A549 (cell line): Measurements from ENCODE around the gene METTL9. TPM values are rescaled to one million over a fixed set of nuclear protein-coding genes. Genes with fewer than 3 reads are reported as not detected.

Experiments
- ATAC-seq, 2 experiments: fragments of 200-7000 bp in 1 of 2; fragments of >200 bp in 1 of 2; cut with Nextera tagmentation in 1 of 2; cut with Tn5 transposase in 1 of 2; 3 replicates each; pipeline versions ENCODE4 v1.8.0 to v1.9.1; 2018 to 2020; ENCODE audit warnings: mild to moderate bottlenecking in 1 of 2, moderate library complexity in 1 of 2
- CTCF ChIA-PET: fragments of 300-600 bp; sonication (Branson Sonifier 250); formaldehyde crosslinking; extraction: SDS; loops from one replicate; lab custom pipeline; 2021; ENCODE audit warnings: antibody characterized with exemption, inconsistent platforms; lab: Yijun Ruan, JAX
- POLR2A ChIA-PET: fragments of 350-600 bp; formaldehyde crosslinking; extraction: SDS; loops from one replicate; lab custom pipeline; 2021; ENCODE audit warnings: antibody characterized with exemption, inconsistent platforms; lab: Yijun Ruan, JAX
- DNase-seq, 2 experiments: peaks; one replicate each; pipeline versions ENCODE4 v3.0.0 to v3.0.0-alpha.2; 2011 to 2016; ENCODE audit warnings: low read depth in 1 of 2, low spot score in 1 of 2
- FAIRE-seq: peaks from 2 replicates; lab custom pipeline; 2011; peaks lifted over from hg19 to GRCh38; lab: Jason Lieb, UNC
- H3K27ac ChIP-seq, 2 experiments: fragments of >200 bp; sonication (Bioruptor Twin); formaldehyde crosslinking; 3 replicates each; pipeline ENCODE4 v1.5.1; 2016 to 2017
- H3K4me1 ChIP-seq: fragments of >200 bp; sonication (Bioruptor Twin); formaldehyde crosslinking; 3 replicates; pipeline ENCODE4 v1.6.1; 2016
- H3K4me2 ChIP-seq: fragments of >200 bp; sonication (Bioruptor Twin); formaldehyde crosslinking; 3 replicates; pipeline ENCODE4 v1.6.1; 2016
- H3K4me3 ChIP-seq: fragments of >200 bp; sonication (Bioruptor Twin); formaldehyde crosslinking; 3 replicates; pipeline ENCODE4 v1.5.1; 2016
- H3K9me3 ChIP-seq: fragments of >200 bp; sonication (Bioruptor Twin); formaldehyde crosslinking; 3 replicates; pipeline ENCODE4 v1.6.1; 2016
- CHD2 ChIP-seq: fragments of 150-350 bp; IDR thresholded peaks from 2 replicates; pipeline ENCODE4 v1.6.1; 2014; ENCODE audit warnings: low read length; ENCODE audit not compliant: partially characterized antibody
- CHD4 ChIP-seq: fragments of 200-600 bp; sonication (generic); IDR thresholded peaks from 2 replicates; pipeline ENCODE4 v1.6.1; 2016; ENCODE audit warnings: antibody characterized with exemption, mild to moderate bottlenecking, borderline replicate concordance
- FOSB ChIP-seq: fragments of 250-450 bp; sonication (Bioruptor Pico); IDR thresholded peaks from 2 replicates; pipeline ENCODE4 v1.5.0; 2020; ENCODE audit warnings: mild to moderate bottlenecking, moderate library complexity
- FOSL2 ChIP-seq, 2 experiments: fragments of 450-650 bp in 1 of 2; fragments of >200 bp in 1 of 2; sonication (Bioruptor Twin) in 1 of 2; formaldehyde crosslinking; IDR thresholded peaks; 2 replicates each; pipeline versions ENCODE4 v1.5.0 to v1.6.1; 2016 to 2020; ENCODE audit warnings: mild to moderate bottlenecking in 1 of 2, moderate library complexity in 1 of 2
- GATA3 ChIP-seq: IDR thresholded peaks from 2 replicates; pipeline ENCODE4 v1.6.1; 2012; ENCODE audit warnings: borderline replicate concordance
- HOXA7 ChIP-seq: fragments of 250-450 bp; sonication (Bioruptor Pico); IDR thresholded peaks from 2 replicates; pipeline ENCODE4 v1.5.0; 2020; ENCODE audit warnings: mild to moderate bottlenecking, moderate library complexity
- HOXB5 ChIP-seq: fragments of 250-450 bp; sonication (Bioruptor Pico); IDR thresholded peaks from 2 replicates; pipeline ENCODE4 v1.5.0; 2020; ENCODE audit warnings: mild to moderate bottlenecking, moderate library complexity
- MAFK ChIP-seq: fragments of 450-650 bp; IDR thresholded peaks from 2 replicates; pipeline ENCODE4 v1.6.1; 2014; ENCODE audit not compliant: partially characterized antibody
- MYC ChIP-seq: IDR thresholded peaks from 2 replicates; pipeline ENCODE4 v1.6.1; 2012; ENCODE audit warnings: mild to moderate bottlenecking, inconsistent platforms, low read length, improper control_type of control experiment, borderline replicate concordance
- NR3C1 ChIP-seq: fragments of >200 bp; sonication (Bioruptor Twin); formaldehyde crosslinking; IDR thresholded peaks from 3 replicates; pipeline ENCODE4 v1.6.1; 2017
- RARB ChIP-seq: fragments of 250-450 bp; sonication (Bioruptor Pico); IDR thresholded peaks from 2 replicates; pipeline ENCODE4 v1.8.0; 2021; ENCODE audit warnings: mild to moderate bottlenecking, moderate library complexity
- RNF2 ChIP-seq: fragments of 200-600 bp; sonication (generic); IDR thresholded peaks from 2 replicates; pipeline ENCODE4 v1.6.1; 2016; ENCODE audit warnings: low read depth, mild to moderate bottlenecking, antibody characterized with exemption, moderate library complexity, borderline replicate concordance
- SREBF2 ChIP-seq: fragments of 450-650 bp; IDR thresholded peaks from 2 replicates; pipeline ENCODE4 v1.6.1; 2014; ENCODE audit warnings: mild to moderate bottlenecking, moderate library complexity
- TFCP2L1 ChIP-seq: fragments of 250-450 bp; sonication (Bioruptor Pico); IDR thresholded peaks from 2 replicates; pipeline ENCODE4 v1.5.0; 2021; ENCODE audit warnings: mild to moderate bottlenecking
- ZFP36 ChIP-seq: fragments of 450-650 bp; IDR thresholded peaks from 2 replicates; pipeline ENCODE4 v1.6.1; 2014; ENCODE audit warnings: borderline replicate concordance; ENCODE audit not compliant: partially characterized antibody
- ZNF302 ChIP-seq: fragments of 250-450 bp; sonication (Bioruptor Pico); IDR thresholded peaks from 2 replicates; pipeline ENCODE4 v1.9.0; 2021; ENCODE audit warnings: inconsistent platforms, mild to moderate bottlenecking, moderate library complexity
- ZSCAN20 ChIP-seq: fragments of 250-450 bp; sonication (Bioruptor Pico); IDR thresholded peaks from 2 replicates; pipeline ENCODE4 v1.8.0; 2022; ENCODE audit warnings: mild to moderate bottlenecking, moderate library complexity
- WGBS: methylation state at CpG from one replicate; pipeline ENCODE4 v1.1.6; 2017; ENCODE audit errors: missing lambda C conversion rate; 5-methylcytosine and 5-hydroxymethylcytosine counted together
- polyA plus RNA-seq, 4 experiments: library from polyadenylated mRNA; depleted of rRNA in 3 of 4; stranded (reverse); fragments of >200 nt; fragmentation: RNase III in 1 of 4; extraction: RNeasy Plus Mini Kit Qiagen cat#74134 plus additional on column Dnase treatment in 1 of 4; gene quantifications; 2 replicates in 3 of 4; 3 replicates in 1 of 4; pipeline ENCODE4 v1.2.3, GENCODE V29; 2011 to 2017
- TF ChIP-seq, protein P1 (sequence below): fragments of 450-650 bp; IDR thresholded peaks from 2 replicates; pipeline ENCODE4 v1.6.1; 2014; ENCODE audit warnings: antibody characterized with exemption
- TF ChIP-seq, protein P2 (sequence below): fragments of 250-450 bp; sonication (Bioruptor Pico); IDR thresholded peaks from 2 replicates; pipeline ENCODE4 v1.5.0; 2020; ENCODE audit warnings: low read depth, mild to moderate bottlenecking, moderate library complexity
- TF ChIP-seq, protein P3 (sequence below): fragments of 200-600 bp; sonication (generic); IDR thresholded peaks from 2 replicates; pipeline ENCODE4 v1.6.1; 2016; ENCODE audit warnings: antibody characterized with exemption, mild to moderate bottlenecking, moderate library complexity
- TF ChIP-seq, protein P4 (sequence below): fragments of >200 bp; sonication (Bioruptor Twin); formaldehyde crosslinking; IDR thresholded peaks from 2 replicates; pipeline ENCODE4 v1.6.1; 2016
- TF ChIP-seq, protein P5 (sequence below): IDR thresholded peaks from 2 replicates; pipeline ENCODE4 v1.6.1; 2012

Gene METTL9
- polyA plus RNA-seq, 2 of the 4 experiments (the other 2 are of a cell fraction): 72.2 to 124 TPM

DNA sequence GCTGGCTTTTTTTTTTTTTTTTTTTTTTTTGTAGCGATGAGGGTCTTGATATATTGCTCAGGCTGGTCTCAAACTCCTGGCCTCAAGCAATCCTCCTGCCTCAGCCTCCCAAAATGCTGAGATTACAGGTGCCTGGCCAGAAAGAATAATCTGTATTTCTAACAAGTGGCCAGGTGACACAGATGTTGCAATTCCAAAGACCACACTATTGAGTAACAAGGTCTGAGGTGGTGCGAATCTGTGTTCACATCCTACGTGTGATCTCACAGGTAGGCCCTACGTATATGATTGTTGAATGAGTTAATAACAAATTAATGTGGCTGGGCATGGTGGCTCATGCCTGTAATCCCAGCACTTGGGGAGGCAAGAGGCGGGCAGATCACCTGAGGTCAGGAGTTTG is 97.7 kb downstream of the METTL9 start (continued):
- TF ChIP-seq CHD4: no peak

DNA sequence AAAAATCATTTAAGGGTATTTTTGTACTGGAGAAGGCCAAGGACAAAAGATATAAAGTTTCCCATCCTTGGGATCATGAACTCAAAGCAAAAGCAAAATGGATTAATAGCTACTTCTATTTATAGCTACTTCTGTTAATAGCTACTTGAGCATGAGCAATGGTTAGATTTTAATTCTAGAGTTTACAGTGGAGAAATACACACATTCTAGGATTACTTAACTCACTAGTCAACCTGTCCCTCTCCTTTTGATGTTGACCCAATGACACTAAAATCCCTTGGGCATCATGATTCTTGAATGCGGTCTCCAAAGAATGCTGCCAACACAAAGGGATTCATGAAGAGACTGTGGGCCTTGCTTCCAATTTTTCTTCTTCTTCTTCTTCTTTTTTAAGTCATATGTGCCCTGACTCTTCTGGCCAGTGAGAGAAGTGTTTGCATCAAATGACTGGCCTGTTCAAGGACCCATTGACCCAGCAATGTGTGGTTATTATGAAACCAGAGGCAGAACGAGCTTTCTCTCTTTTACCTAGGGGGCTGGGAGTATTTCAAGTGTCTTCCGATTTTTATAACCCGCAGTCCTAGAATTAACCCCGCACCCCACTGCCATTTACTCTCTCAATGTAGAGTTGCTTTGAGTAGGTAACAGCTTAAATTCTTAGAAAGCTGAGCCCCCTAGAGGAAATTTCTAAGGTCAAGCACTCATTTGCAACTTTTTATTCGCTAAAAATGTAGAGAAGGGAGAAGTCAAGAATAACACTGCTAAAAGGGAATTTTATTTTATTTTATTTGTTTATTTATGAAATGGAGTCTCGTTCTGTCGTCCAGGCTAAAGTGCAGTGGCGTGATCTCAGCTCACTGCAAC is 99.0 kb downstream of the METTL9 start:
- H3K27ac ChIP-seq: no peak overlapping the region
- no peak for TF ChIP-seq SREBF2
- TF ChIP-seq, protein P1, sequence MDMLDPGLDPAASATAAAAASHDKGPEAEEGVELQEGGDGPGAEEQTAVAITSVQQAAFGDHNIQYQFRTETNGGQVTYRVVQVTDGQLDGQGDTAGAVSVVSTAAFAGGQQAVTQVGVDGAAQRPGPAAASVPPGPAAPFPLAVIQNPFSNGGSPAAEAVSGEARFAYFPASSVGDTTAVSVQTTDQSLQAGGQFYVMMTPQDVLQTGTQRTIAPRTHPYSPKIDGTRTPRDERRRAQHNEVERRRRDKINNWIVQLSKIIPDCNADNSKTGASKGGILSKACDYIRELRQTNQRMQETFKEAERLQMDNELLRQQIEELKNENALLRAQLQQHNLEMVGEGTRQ: no peak
- TF ChIP-seq CHD2: no peak
- DNase-seq: no peak
- H3K4me2 ChIP-seq: no peak overlapping the region
- no peak for FAIRE-seq
- ATAC-seq: no peak
- 64% methylated on average over 9 of the region's 9 CpGs for WGBS
- H3K4me3 ChIP-seq: no peak overlapping the region
- no peaks in the 10 kb centered on the region for H3K4me1 ChIP-seq
- H3K9me3 ChIP-seq: no peaks in the 10 kb centered on the region
- ChIA-PET CTCF (interaction anchor here (1.2 to 4.2 kb wide), 4 partner anchors 10 to 104 kb away, joined by 3 to 17 read pairs (median 4); no protein-coding TSS in a partner anchor), POLR2A (no interaction called here)

DNA sequence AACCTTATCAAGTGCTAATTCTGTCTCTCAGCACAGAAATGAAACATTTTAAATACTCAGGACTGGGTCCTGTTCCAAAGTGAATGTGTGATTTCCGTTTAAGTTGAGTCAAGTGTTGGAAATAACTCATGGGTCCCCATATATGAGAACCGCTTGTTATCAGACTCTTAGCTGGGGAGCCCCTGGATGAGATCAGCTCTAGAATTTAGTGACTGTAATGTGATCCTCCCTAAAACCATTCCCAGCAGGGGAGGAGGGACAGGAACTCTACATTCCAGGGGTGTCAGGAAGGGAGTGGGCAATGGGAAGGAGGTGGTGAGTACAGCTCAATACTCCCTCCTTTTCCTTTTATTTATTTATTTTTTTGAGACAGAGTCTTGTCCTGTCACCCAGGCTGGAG is 101.9 kb downstream of the METTL9 start:
- FAIRE-seq (no peak), DNase-seq (no peak), ATAC-seq (no peak)
- H3K4me1 ChIP-seq: no peaks in the 10 kb centered on the region
- no peak overlapping the region for H3K27ac ChIP-seq
- no peak overlapping the region for H3K4me3 ChIP-seq
- CTCF ChIA-PET: interaction anchor here (0.5 to 4.2 kb wide), 6 partner anchors 7 to 106 kb away, joined by 3 to 17 read pairs (median 4); no protein-coding TSS in a partner anchor
- no peaks in the 10 kb centered on the region for H3K9me3 ChIP-seq
- WGBS: 47% methylated on average over 2 of the region's 2 CpGs
- POLR2A ChIA-PET: no interaction called here
- H3K4me2 ChIP-seq: no peak overlapping the region
- TF ChIP-seq MYC (no peak), MAFK (no peak), HOXB5 (CRISPR knock-in tag) (no peak), RNF2 (no peak), GATA3 (no peak), HOXA7 (no peak)

DNA sequence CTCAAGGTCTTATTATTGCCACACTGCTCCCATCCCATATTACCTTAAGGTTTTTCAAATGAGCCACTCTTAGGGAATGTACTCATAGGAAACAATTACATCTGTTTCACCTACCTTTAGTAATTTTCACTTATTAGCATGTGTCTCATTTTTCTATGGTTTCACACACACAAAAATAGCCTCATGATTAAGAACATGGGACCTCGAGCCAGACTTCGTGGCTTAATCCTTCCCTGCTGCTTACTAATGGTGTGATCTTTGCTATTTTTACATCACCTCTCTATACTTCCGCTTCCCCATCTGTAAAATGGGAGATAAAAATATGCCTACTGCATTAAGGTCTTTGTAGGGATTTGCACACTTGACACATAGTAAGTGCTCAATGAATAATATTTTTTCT is 102.9 kb downstream of the METTL9 start:
- Histone ChIP-seq H3K4me3 (no peak overlapping the region), H3K4me1 (no peaks in the 10 kb centered on the region), H3K9me3 (no peaks in the 10 kb centered on the region), H3K4me2 (no peak overlapping the region), H3K27ac (no peak overlapping the region)
- TF ChIP-seq, protein P2, sequence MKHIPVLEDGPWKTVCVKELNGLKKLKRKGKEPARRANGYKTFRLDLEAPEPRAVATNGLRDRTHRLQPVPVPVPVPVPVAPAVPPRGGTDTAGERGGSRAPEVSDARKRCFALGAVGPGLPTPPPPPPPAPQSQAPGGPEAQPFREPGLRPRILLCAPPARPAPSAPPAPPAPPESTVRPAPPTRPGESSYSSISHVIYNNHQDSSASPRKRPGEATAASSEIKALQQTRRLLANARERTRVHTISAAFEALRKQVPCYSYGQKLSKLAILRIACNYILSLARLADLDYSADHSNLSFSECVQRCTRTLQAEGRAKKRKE (CRISPR knock-in tag): no peak
- TF ChIP-seq RARB (CRISPR knock-in tag) (no peak), TFCP2L1 (CRISPR knock-in tag) (no peak), CHD4 (no peak), ZNF302 (CRISPR knock-in tag) (no peak), NR3C1 (no peak), GATA3 (no peak), ZFP36 (no peak), FOSB (CRISPR knock-in tag) (no peak), RNF2 (no peak), ZSCAN20 (CRISPR knock-in tag) (no peak), FOSL2 (IDR thresholded peaks at IDR 0.05) (no peak), FOSL2 (CRISPR knock-in tag; IDR thresholded peaks at IDR 0.05) (no peak)
- TF ChIP-seq, protein P3, sequence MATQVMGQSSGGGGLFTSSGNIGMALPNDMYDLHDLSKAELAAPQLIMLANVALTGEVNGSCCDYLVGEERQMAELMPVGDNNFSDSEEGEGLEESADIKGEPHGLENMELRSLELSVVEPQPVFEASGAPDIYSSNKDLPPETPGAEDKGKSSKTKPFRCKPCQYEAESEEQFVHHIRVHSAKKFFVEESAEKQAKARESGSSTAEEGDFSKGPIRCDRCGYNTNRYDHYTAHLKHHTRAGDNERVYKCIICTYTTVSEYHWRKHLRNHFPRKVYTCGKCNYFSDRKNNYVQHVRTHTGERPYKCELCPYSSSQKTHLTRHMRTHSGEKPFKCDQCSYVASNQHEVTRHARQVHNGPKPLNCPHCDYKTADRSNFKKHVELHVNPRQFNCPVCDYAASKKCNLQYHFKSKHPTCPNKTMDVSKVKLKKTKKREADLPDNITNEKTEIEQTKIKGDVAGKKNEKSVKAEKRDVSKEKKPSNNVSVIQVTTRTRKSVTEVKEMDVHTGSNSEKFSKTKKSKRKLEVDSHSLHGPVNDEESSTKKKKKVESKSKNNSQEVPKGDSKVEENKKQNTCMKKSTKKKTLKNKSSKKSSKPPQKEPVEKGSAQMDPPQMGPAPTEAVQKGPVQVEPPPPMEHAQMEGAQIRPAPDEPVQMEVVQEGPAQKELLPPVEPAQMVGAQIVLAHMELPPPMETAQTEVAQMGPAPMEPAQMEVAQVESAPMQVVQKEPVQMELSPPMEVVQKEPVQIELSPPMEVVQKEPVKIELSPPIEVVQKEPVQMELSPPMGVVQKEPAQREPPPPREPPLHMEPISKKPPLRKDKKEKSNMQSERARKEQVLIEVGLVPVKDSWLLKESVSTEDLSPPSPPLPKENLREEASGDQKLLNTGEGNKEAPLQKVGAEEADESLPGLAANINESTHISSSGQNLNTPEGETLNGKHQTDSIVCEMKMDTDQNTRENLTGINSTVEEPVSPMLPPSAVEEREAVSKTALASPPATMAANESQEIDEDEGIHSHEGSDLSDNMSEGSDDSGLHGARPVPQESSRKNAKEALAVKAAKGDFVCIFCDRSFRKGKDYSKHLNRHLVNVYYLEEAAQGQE: no peak
- TF ChIP-seq, protein P4, sequence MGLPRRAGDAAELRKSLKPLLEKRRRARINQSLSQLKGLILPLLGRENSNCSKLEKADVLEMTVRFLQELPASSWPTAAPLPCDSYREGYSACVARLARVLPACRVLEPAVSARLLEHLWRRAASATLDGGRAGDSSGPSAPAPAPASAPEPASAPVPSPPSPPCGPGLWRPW: no peak
- TF ChIP-seq, protein P5, sequence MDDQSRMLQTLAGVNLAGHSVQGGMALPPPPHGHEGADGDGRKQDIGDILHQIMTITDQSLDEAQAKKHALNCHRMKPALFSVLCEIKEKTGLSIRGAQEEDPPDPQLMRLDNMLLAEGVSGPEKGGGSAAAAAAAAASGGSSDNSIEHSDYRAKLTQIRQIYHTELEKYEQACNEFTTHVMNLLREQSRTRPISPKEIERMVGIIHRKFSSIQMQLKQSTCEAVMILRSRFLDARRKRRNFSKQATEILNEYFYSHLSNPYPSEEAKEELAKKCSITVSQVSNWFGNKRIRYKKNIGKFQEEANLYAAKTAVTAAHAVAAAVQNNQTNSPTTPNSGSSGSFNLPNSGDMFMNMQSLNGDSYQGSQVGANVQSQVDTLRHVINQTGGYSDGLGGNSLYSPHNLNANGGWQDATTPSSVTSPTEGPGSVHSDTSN: no peak
- POLR2A ChIA-PET: no interaction called here
- no peak for DNase-seq
- WGBS: 55% methylated on average over 3 of the region's 3 CpGs
- CTCF ChIA-PET: interaction anchor here (1.6 kb wide), 1 partner anchor 61 kb away, joined by 4 read pairs; no protein-coding TSS in a partner anchor
- no peak for FAIRE-seq
- ATAC-seq: no peak
